ENCODE measurements around the gene TKTL1.

Gene TKTL1

GRCh38 chrX:154365052-154365600 lies 69.5 kb downstream of the TKTL1 start:
- no peak for TF ChIP-seq CTCF (IDR thresholded peaks at IDR 0.05; ENCODE audit: control insufficient read depth, insufficient read depth, low read depth, low read length, missing control alignments)
- H3K4me3 ChIP-seq (ENCODE audit: control insufficient read depth, low read depth, low read length), result no peak overlapping the region
- DNase-seq (ENCODE audit: low read depth), result no peak

- no peak overlapping the region for H3K4me3 ChIP-seq (ENCODE audit: control insufficient read depth, low read depth, low read length)
- DNase-seq (ENCODE audit: low read depth), result no peak
- no peak for TF ChIP-seq CTCF (IDR thresholded peaks at IDR 0.05; ENCODE audit: control insufficient read depth, insufficient read depth, low read depth, low read length, missing control alignments)
These were observed 70.5 kb downstream of the TKTL1 start for GRCh38 chrX:154365997-154366665.

GRCh38 chrX:154366666-154367055 lies 71.1 kb downstream of the TKTL1 start:
- TF ChIP-seq CTCF (IDR thresholded peaks at IDR 0.05; ENCODE audit: control insufficient read depth, insufficient read depth, low read depth, low read length, missing control alignments), result no peak
- H3K4me3 ChIP-seq (ENCODE audit: control insufficient read depth, low read depth, low read length), result no peak overlapping the region
- DNase-seq (ENCODE audit: low read depth), result no peak

GRCh38 chrX:154367474-154368308 lies 72.1 kb downstream of the TKTL1 start:
- H3K4me3 ChIP-seq (ENCODE audit: control insufficient read depth, low read depth, low read length), result peak overlapping the region; percentile 72
- DNase-seq (ENCODE audit: low read depth), result no peak
- no peak for TF ChIP-seq CTCF (IDR thresholded peaks at IDR 0.05; ENCODE audit: control insufficient read depth, insufficient read depth, low read depth, low read length, missing control alignments)

DNA sequence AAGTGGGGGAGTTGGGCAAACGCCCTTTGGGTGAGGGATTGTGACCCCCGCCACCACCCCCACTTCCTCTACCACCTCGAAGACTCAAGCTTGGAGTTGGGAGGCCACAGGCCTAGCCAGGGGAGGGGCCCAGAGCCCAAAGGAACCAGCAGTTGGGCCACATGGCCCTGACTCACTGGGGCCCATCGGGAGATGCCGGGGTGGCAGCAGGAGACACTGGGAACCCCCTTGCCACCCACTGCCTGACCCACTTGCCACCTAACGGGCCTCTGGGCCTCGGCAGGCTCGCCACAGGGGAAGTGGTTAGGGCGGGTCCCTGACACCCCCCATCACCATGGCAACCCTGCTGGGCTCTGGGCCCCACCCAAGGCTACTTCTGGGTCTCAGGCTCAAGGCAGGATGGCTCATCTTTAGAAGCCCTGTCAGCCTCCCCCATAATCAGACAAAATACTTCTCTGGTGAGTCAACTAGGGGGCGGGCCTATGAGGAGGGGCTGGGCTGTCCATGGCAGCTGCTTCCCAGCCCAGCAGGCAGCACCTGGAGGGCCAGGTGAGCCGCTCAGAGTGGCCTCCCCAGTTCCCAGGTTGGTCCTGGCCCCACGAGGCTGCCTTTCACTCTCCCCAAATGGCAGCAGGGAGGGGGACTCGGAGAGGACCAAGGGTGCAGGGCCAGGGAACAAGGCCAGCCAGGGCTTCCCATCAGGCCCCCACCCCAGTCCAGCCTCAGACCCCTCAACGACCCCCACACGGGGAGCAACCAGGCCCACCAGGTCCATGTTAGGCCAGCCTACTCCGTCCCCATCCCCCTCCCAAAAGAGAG lies 73.2 kb downstream of the TKTL1 start:
- DNase-seq (ENCODE audit: low read depth), result peak; percentile 81
- H3K4me3 ChIP-seq (ENCODE audit: control insufficient read depth, low read depth, low read length), result peak overlapping the region; percentile 72
- no peak for TF ChIP-seq CTCF (IDR thresholded peaks at IDR 0.05; ENCODE audit: control insufficient read depth, insufficient read depth, low read depth, low read length, missing control alignments)
